MCF 10A (cell line): ENCODE results near the gene RO60. TPM values are rescaled to one million over a fixed set of nuclear protein-coding genes. Genes with fewer than 3 reads are reported as not detected.

ENCODE experiments used
- BruUV-seq: library from RNA; stranded (reverse); fragments of 400-500 nt; replicated peaks from 2 replicates; lab custom pipeline; 2021; lab: Mats Ljungman, UMichigan
- CTCF ChIA-PET: fragments of 300-600 bp; sonication (Branson Sonifier 250); formaldehyde crosslinking; extraction: SDS; loops from one replicate; lab custom pipeline; 2021; ENCODE audit warnings: antibody characterized with exemption, inconsistent platforms; lab: Yijun Ruan, JAX
- POLR2A ChIA-PET: fragments of 300-600, 350-650 bp; sonication (Branson Sonifier 250); formaldehyde crosslinking; extraction: SDS; loops from one replicate; lab custom pipeline; 2020; ENCODE audit warnings: antibody characterized with exemption, inconsistent platforms; lab: Yijun Ruan, JAX
- DNase-seq: peaks from one replicate; pipeline ENCODE4 v3.0.0-alpha.2; 2018; ENCODE audit not compliant: unreplicated experiment
- H3K27ac Mint-ChIP-seq: one replicate; pipeline ENCODE4 v1.8.0; 2022; ENCODE audit warnings: mild to moderate bottlenecking, low read depth, mixed read lengths; ENCODE audit not compliant: unreplicated experiment
- H3K27me3 Mint-ChIP-seq: one replicate; pipeline ENCODE4 v1.8.0; 2022; ENCODE audit warnings: mixed read lengths; ENCODE audit not compliant: insufficient read depth, unreplicated experiment
- H3K36me3 Mint-ChIP-seq: one replicate; pipeline ENCODE4 v1.8.0; 2022; ENCODE audit warnings: mild to moderate bottlenecking, moderate library complexity, mixed read lengths; ENCODE audit not compliant: insufficient read depth, unreplicated experiment
- H3K4me1 Mint-ChIP-seq: one replicate; pipeline ENCODE4 v1.8.0; 2022; ENCODE audit warnings: mixed read lengths; ENCODE audit not compliant: insufficient read depth, unreplicated experiment
- H3K4me3 Mint-ChIP-seq: one replicate; pipeline ENCODE4 v1.8.0; 2022; ENCODE audit warnings: mild to moderate bottlenecking, moderate library complexity, mixed read lengths; ENCODE audit not compliant: unreplicated experiment
- H3K9me3 Mint-ChIP-seq: one replicate; pipeline ENCODE4 v1.8.0; 2022; ENCODE audit warnings: mixed read lengths; ENCODE audit not compliant: unreplicated experiment
- CTCF ChIP-seq: fragments of 200-600 bp; IDR thresholded peaks from one replicate; pipeline ENCODE4 v1.8.0; 2022; ENCODE audit warnings: antibody characterized with exemption, mild to moderate bottlenecking; ENCODE audit not compliant: unreplicated experiment
- intact Hi-C: fragments of 100-400 bp; cut with micrococcal nuclease; formaldehyde crosslinking; loops from 2 replicates; pipeline ENCODE4 v1.14.1; 2022
- total RNA-seq: library from RNA; stranded (reverse); gene quantifications from 2 replicates; pipeline ENCODE4 v1.2.3, GENCODE V29; 2022

Gene RO60
- total RNA-seq, 1 experiment from 2014 or later = 128 TPM

- Mint-ChIP-seq H3K4me1 (peaks cover 18% of the 10 kb centered on the region), H3K9me3 (no peaks in the 10 kb centered on the region), H3K27ac (peak overlapping the region; percentile 8), H3K4me3 (no peak overlapping the region), H3K27me3 (no peaks in the 10 kb centered on the region), H3K36me3 (peaks cover 9% of the 10 kb centered on the region)
- BruUV-seq = no TSS peak
- TF ChIP-seq CTCF = no peak
- DNase-seq = no peak
- ChIA-PET CTCF (interaction anchor here (0.6 to 0.8 kb wide), 2 partner anchors 17 to 455 kb away, joined by 3 read pairs; no protein-coding TSS in a partner anchor), POLR2A (no interaction called here)
- intact Hi-C loops = no loop called here
Measured at GRCh38 chr1:193065954-193066353, 6.5 kb downstream of the RO60 start.

GRCh38 chr1:193066606-193067005, 7.2 kb downstream of the RO60 start:
- ChIA-PET POLR2A (interaction anchor here (0.7 kb wide), 1 partner anchor 254 kb away, joined by 5 read pairs; no protein-coding TSS in a partner anchor), CTCF (interaction anchor here (0.6 to 0.8 kb wide), 3 partner anchors 17 to 456 kb away, joined by 3 to 5 read pairs (median 3); no protein-coding TSS in a partner anchor)
- Mint-ChIP-seq H3K36me3 (peaks cover 14% of the 10 kb centered on the region), H3K27me3 (no peaks in the 10 kb centered on the region), H3K27ac (peak overlapping the region; percentile 8), H3K9me3 (no peaks in the 10 kb centered on the region), H3K4me1 (peaks cover 13% of the 10 kb centered on the region), H3K4me3 (no peak overlapping the region)
- no peak for TF ChIP-seq CTCF
- intact Hi-C loops = no loop called here
- BruUV-seq = no TSS peak
- DNase-seq = no peak

- no TSS peak for BruUV-seq
- ChIA-PET POLR2A (interaction anchor here (0.6 to 1.5 kb wide), 2 partner anchors 9 to 254 kb away, joined by 3 to 5 read pairs; partner anchors contain the start of genes RO60 and UCHL5), CTCF (no interaction called here)
- Mint-ChIP-seq H3K27me3 (no peaks in the 10 kb centered on the region), H3K27ac (no peak overlapping the region), H3K4me1 (peaks cover 13% of the 10 kb centered on the region), H3K4me3 (no peak overlapping the region), H3K9me3 (no peaks in the 10 kb centered on the region), H3K36me3 (peaks cover 19% of the 10 kb centered on the region)
- intact Hi-C loops = no loop called here
- no peak for DNase-seq
- TF ChIP-seq CTCF = no peak
Measured at GRCh38 chr1:193068013-193068412, 8.6 kb downstream of the RO60 start.

- TF ChIP-seq CTCF = peak; percentile 28
- H3K9me3 Mint-ChIP-seq = no peaks in the 10 kb centered on the region
- intact Hi-C loops = no loop called here
- peak; percentile 50 for DNase-seq
- H3K4me1 Mint-ChIP-seq = peaks cover 13% of the 10 kb centered on the region
- CTCF ChIA-PET = interaction anchor here (0.6 to 1.4 kb wide), 4 partner anchors 9 to 1674 kb away, joined by 3 to 5 read pairs (median 3); partner anchors contain the start of gene UCHL5
- POLR2A ChIA-PET = interaction anchor here (0.6 to 3.7 kb wide), 5 partner anchors 8 to 35 kb away, joined by 3 to 21 read pairs (median 17); partner anchors contain the start of genes GLRX2, RO60 and UCHL5
- no peaks in the 10 kb centered on the region for H3K27me3 Mint-ChIP-seq
- H3K27ac Mint-ChIP-seq = no peak overlapping the region
- no TSS peak for BruUV-seq
- H3K36me3 Mint-ChIP-seq = peaks cover 26% of the 10 kb centered on the region
- no peak overlapping the region for H3K4me3 Mint-ChIP-seq
Measured at GRCh38 chr1:193069748-193070385, 10.5 kb downstream of the RO60 start.
